ENCODE results near the gene ZNF776. TPM values are rescaled to one million over a fixed set of nuclear protein-coding genes. Genes with fewer than 3 reads are reported as not detected.

Gene ZNF776
- total RNA-seq, 4 donors from 2014 or later: 9.8 to 19.1 (median 14.1) TPM

GRCh38 chr19:57771417-57771816 is 24.8 kb downstream of the ZNF776 start:
- TF ChIP-seq POLR2AphosphoS5 (IDR thresholded peaks at IDR 0.05) (no peak), EP300 (IDR thresholded peaks at IDR 0.05) (no peak), CTCF (IDR thresholded peaks at IDR 0.05) (no peak), POLR2A (IDR thresholded peaks at IDR 0.05; ENCODE audit: low read depth) (no peak)
- intact Hi-C loops (cut with DNase I): no loop called here
- DNase-seq (ENCODE audit: extremely low spot score): no peak
- Histone ChIP-seq H3K36me3 (peaks cover 17 to 40% (median 36%) of the 10 kb centered on the region in 4 donors), H3K9me3 (peaks cover 0 to 49% (median 23%) of the 10 kb centered on the region in 4 donors), H3K4me3 (no peak overlapping the region), H3K27me3 (no peaks in the 10 kb centered on the region), H3K27ac (replicated peaks in 1 of 4) (no peak overlapping the region), H3K4me1 (peaks cover 21 to 31% (median 29%) of the 10 kb centered on the region in 4 donors)
- 94% methylated on average over 4 of the region's 4 CpGs for WGBS

- WGBS: 97% methylated on average over 3 of the region's 3 CpGs
- no peak for TF ChIP-seq CTCF (IDR thresholded peaks at IDR 0.05)
- TF ChIP-seq POLR2A (IDR thresholded peaks at IDR 0.05; ENCODE audit: low read depth): no peak
- TF ChIP-seq EP300 (IDR thresholded peaks at IDR 0.05): no peak
- TF ChIP-seq POLR2AphosphoS5 (IDR thresholded peaks at IDR 0.05): no peak
- Histone ChIP-seq H3K27me3 (no peaks in the 10 kb centered on the region), H3K27ac (replicated peaks in 1 of 4) (no peak overlapping the region), H3K36me3 (peaks cover 36 to 60% (median 55%) of the 10 kb centered on the region in 4 donors), H3K4me1 (peaks cover 21 to 31% (median 29%) of the 10 kb centered on the region in 4 donors), H3K4me3 (no peak overlapping the region), H3K9me3 (peaks cover 0 to 68% (median 36%) of the 10 kb centered on the region in 4 donors)
- intact Hi-C loops (cut with DNase I): no loop called here
- DNase-seq (ENCODE audit: extremely low spot score): no peak
These were observed 26.9 kb downstream of the ZNF776 start for GRCh38 chr19:57773488-57773887.

- WGBS: 81% methylated on average over 6 of the region's 6 CpGs
- no peak for DNase-seq (ENCODE audit: extremely low spot score)
- Histone ChIP-seq H3K27me3 (no peaks in the 10 kb centered on the region), H3K27ac (replicated peaks in 1 of 4) (no peak overlapping the region), H3K36me3 (peaks cover 60 to 82% (median 80%) of the 10 kb centered on the region in 4 donors), H3K9me3 (peaks cover 0 to 96% (median 60%) of the 10 kb centered on the region in 4 donors), H3K4me1 (peaks cover 4 to 6% (median 5%) of the 10 kb centered on the region in 4 donors), H3K4me3 (no peak overlapping the region)
- no peak for TF ChIP-seq EP300 (IDR thresholded peaks at IDR 0.05)
- TF ChIP-seq CTCF (IDR thresholded peaks at IDR 0.05): no peak
- TF ChIP-seq POLR2A (IDR thresholded peaks at IDR 0.05; ENCODE audit: low read depth): no peak
- TF ChIP-seq POLR2AphosphoS5 (IDR thresholded peaks at IDR 0.05): no peak
- intact Hi-C loops (cut with DNase I): no loop called here
These were observed 30.2 kb downstream of the ZNF776 start for GRCh38 chr19:57776764-57777296.

- Histone ChIP-seq H3K9me3 (peaks cover 0 to 93% (median 60%) of the 10 kb centered on the region in 4 donors), H3K27me3 (no peaks in the 10 kb centered on the region), H3K4me3 (no peak overlapping the region), H3K27ac (replicated peaks in 1 of 4) (no peak overlapping the region), H3K4me1 (peaks cover 0 to 5% (median 0%) of the 10 kb centered on the region in 4 donors), H3K36me3 (peaks cover 55 to 73% (median 67%) of the 10 kb centered on the region in 4 donors)
- 100% methylated on average over 4 of the region's 4 CpGs for WGBS
- no peak for TF ChIP-seq EP300 (IDR thresholded peaks at IDR 0.05)
- no peak for TF ChIP-seq POLR2A (IDR thresholded peaks at IDR 0.05; ENCODE audit: low read depth)
- no peak for TF ChIP-seq POLR2AphosphoS5 (IDR thresholded peaks at IDR 0.05)
- no peak for TF ChIP-seq CTCF (IDR thresholded peaks at IDR 0.05)
- no peak for DNase-seq (ENCODE audit: extremely low spot score)
- intact Hi-C loops (cut with DNase I): no loop called here
These were observed 31.7 kb downstream of the ZNF776 start for GRCh38 chr19:57778336-57778735.
